HL-60 (cell line): ENCODE measurements around the gene ITGA4.

Experiments
- CTCF ChIP-seq: IDR thresholded peaks from one replicate; pipeline ENCODE4 v1.5.1; 2011; ENCODE audit warnings: low read length, control low read depth, inconsistent platforms; ENCODE audit not compliant: insufficient read depth
- GABPA ChIP-seq: IDR thresholded peaks from 2 replicates; pipeline ENCODE4 v1.6.1; 2012; ENCODE audit warnings: low read depth
- POLR2AphosphoS5 ChIP-seq: IDR thresholded peaks from 2 replicates; pipeline ENCODE4 v1.6.1; 2012; ENCODE audit warnings: low read depth
- SPI1 ChIP-seq: IDR thresholded peaks from 2 replicates; pipeline ENCODE4 v1.6.1; 2012; ENCODE audit warnings: low read depth, mild to moderate bottlenecking, borderline replicate concordance

- TF ChIP-seq CTCF, result no peak
- no peak for TF ChIP-seq POLR2AphosphoS5
- TF ChIP-seq GABPA, result no peak
- no peak for TF ChIP-seq SPI1
Observed at GRCh38 chr2:181421131-181421458, 36.1 kb upstream of the ITGA4 start.
